Erythroblast (primary cell): Measurements from ENCODE around the gene MOV10L1.

Experiments used
- DNase-seq, 2 experiments: peaks; one replicate each; lab custom pipeline; 2025; lab: John Stamatoyannopoulos, UW
- GATA1 ChIP-seq: IDR thresholded peaks from 2 replicates; pipeline ENCODE4 v1.6.1; 2011; ENCODE audit warnings: low read depth, mild to moderate bottlenecking, control low read depth, low read length, moderate library complexity
- POLR2A ChIP-seq: IDR thresholded peaks from 2 replicates; pipeline ENCODE4 v1.6.1; 2011; ENCODE audit warnings: mild to moderate bottlenecking, low read length

Gene MOV10L1

DNA sequence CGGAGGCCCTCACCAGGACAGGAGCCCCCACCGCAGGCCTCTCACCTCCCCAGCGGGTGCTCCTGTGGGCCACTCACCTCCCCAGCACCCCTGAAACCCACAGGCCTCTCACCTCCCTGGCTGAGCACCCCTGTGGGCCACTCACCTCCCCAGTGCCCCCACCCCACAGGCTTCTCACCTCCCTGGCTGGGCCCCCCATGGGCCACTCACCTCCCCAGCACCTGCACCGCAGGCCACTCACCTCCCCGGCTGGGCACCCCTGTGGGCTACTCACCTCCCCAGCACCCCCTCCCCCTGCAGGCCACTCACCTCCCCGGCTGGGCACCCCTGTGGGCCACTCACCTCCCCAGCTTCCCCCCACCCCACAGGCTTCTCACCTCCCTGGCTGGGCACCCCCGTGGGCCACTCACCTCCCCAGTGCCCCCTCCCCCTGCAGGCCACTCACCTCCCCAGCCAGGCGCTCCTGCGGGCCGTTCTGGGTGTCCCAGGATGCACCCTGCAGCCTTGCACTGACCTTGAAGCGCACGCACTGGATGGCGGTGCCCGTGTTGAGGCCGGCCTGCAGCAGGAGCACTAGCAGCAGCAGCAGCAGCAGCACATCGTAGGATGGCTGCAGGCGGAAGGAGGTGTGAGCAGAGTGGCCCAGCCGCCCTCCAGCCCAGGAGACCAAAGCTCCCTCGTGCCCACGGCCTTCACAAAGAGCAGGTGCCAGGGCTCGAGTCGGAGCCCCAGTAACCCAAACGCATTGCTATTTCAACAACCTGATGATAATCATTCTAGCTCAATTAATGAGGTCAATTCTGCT is 26.0 kb upstream of the MOV10L1 start:
- DNase-seq = no peak

DNA sequence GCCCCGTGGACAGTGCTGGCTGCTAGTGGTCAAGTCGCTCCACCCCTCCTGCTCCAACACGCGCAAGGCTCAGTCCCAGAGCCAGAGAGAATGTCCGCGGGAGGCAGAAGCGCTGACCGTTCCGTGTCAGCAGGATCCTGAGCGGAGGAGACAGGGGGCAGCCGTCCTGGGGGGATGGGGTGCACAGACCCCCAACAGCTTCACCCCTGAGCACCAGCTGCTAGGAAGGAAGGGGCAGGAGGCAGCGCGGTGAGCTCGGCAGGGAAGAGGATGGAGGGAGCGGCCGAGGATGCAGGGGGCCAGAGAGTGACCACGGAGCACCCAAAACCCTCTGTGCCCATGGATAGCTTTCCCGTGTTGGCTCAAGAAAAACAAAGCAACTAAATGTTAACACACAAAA is 25.4 kb upstream of the MOV10L1 start:
- DNase-seq = no peak
- TF ChIP-seq POLR2A = no peak
- no peak for TF ChIP-seq GATA1

More for the DNA sequence above, 26.0 kb upstream of the MOV10L1 start:
- TF ChIP-seq GATA1 = no peak
- TF ChIP-seq POLR2A = no peak

DNA sequence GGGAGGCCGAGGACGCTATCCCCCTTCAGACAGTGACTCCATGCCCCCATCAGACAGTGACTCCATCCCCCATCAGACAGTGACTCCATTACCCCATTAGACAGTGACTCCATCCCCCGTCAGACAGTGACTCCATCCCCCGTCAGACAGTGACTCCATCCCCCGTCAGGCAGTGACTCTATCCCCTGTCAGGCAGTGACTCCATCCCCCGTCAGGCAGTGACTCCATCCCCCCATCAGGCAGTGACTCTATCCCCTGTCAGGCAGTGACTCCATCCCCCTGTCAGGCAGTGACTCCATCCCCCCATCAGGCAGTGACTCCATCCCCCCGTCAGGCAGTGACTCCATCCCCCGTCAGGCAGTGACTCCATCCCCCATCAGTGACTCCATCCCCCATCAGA is 22.6 kb upstream of the MOV10L1 start:
- no peak for DNase-seq
- TF ChIP-seq POLR2A = no peak
- no peak for TF ChIP-seq GATA1

DNA sequence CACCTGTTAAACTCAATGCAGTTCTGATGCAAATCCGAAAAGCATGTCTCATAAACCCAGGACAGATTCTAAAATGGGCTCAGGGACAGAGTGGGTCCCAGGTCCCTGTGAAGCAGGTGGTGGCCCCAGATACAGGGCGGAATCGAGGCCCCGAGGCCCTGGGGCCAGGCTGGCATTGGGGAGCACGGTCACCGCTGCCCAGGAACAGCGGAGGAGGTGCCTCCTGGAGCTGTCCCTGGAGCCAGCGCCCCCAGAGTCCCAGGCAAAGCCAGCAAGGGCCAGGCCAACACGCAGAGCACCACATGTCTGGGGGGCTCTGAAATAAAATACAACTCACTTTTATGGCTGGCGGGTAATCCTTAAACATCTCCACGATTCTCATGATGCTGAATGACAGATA is 21.7 kb upstream of the MOV10L1 start:
- no peak for TF ChIP-seq GATA1
- no peak for DNase-seq

DNA sequence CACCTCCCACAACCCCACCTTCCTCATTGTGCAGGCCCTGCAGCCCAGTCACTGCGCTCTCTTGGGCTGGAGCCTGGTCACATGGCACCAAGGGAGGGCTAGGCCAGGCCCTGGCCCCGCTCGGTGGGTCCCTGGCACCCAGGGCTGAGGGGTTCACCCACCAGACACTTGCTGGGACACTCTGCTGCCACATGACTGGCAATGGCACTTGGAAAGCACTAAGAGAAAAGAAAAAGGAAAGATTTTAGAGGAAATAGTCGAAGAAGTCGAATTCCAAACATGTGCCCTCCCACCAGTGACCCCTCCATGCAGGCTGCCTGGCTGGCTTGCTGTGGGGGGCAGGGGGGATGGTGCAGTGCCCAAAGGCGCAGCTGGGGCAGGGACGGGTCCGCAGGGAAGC is 19.4 kb upstream of the MOV10L1 start:
- TF ChIP-seq POLR2A (no peak), GATA1 (no peak)
- DNase-seq = no peak

DNA sequence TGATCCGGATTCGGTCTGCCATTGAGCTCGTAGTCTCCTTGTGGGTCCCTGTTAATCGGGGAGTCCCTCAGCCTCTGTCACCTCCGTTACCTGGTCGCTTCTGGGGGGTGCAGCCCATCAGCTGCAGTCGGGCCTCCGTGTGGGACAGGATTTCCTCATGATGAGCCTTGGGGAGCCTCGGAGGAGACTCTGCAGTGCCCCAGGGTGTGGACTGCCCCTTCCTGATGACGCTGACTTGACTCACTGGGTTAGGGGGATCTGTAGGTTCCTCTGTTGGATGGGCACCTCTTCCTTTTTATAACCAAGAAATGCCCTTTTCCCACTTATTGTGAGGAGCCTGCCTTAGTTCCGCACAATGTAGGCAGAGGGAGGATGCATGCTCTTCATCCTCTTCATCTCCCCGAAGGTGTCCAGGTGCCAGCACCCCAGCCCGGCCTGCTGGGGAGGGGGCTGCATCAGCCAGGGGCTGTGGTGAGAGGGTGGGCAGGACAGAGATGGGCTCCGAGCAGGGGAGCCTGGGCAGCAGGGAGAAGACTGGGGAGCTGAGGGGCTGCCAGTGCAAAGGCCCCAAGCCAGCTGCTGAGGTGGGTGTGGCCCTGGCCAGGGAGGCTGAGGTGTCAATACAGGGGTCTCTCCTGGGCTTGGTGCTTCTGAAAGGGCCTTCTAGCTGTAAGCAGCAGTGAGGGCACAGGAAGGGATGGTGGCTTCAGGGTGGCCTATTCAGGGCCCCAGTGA is 18.2 kb upstream of the MOV10L1 start:
- no peak for DNase-seq
- TF ChIP-seq GATA1 (no peak), POLR2A (no peak)

DNA sequence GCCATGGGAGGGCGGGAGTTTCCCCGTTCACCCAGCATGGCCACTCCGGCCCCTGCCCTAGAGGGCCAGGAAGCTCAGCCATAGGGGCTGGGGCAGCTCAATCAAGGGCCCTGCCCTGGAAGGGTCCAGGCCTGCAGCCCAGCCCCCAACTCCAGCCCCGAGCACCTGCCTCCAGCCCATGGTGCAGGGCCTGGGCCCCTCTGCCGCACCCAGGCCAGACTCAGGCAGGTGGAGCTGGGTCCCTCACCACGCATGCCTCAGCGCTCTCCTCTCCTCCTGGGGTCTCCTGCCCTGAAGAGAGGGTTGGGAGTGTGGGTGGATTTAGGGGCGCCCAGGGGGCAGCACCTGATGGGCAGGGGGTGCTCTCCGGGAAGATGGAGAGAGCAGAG is 17.6 kb upstream of the MOV10L1 start:
- no peak for DNase-seq
- no peak for TF ChIP-seq GATA1
- TF ChIP-seq POLR2A = no peak

DNA sequence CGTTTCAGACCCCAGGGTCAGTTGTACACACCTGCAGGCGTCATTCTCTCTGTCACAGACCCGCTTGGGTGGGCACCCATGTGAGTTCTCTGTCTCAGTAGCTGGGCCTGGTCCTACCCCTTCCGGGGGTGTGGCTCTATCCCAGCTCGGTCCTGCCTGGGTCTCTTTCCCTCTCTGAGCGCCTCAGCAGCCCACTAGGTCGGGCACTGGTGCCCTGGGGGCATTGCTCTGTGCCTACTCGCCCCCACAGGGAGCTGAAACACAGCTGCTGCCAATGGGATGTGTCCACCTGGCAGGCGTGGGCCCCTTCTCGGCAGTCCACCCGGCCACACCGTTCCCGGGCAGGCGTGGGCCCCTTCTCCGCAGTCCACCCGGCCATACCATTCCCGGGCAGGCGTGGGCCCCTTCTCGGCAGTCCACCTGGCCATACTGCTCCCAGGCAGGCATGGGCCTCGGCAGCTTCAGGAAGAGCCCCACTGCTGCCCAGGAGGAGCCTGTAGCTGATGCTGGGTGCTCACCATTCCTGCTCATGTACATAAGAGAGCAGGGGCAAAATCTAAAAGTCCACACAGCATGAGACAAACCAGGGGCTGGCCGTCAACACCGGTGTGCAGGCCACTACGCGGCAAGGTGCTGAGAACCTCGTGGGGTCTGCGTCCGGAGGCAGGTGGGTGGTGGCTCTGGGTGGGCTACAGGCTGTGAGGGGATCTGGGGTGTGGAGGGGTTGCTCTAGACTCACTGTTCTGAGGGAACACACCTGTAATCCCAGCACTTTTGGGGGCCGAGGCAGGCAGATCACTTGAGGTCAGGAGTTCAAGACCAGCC is 16.9 kb upstream of the MOV10L1 start:
- DNase-seq = no peak
- TF ChIP-seq GATA1 (no peak), POLR2A (no peak)

DNA sequence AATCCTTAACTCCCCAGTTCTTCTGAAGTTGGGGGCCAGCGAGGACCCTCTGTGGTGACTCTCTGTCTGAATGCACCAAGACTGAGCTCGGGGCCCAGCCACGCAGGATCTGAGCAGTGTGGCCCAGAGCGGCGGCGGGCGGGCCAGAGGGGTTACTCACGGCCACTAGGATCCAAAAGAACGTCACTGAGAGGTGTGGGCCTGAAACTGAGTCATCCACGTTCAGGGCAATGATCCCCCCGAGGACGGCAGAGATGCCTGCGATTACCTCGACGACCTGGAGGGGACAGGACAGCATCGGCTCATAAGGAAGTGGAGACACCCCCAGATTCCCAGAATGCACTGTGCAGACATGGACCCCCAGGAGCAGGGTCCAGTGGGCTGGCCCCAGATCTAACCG is 15.8 kb upstream of the MOV10L1 start:
- TF ChIP-seq POLR2A (no peak), GATA1 (no peak)
- no peak for DNase-seq

DNA sequence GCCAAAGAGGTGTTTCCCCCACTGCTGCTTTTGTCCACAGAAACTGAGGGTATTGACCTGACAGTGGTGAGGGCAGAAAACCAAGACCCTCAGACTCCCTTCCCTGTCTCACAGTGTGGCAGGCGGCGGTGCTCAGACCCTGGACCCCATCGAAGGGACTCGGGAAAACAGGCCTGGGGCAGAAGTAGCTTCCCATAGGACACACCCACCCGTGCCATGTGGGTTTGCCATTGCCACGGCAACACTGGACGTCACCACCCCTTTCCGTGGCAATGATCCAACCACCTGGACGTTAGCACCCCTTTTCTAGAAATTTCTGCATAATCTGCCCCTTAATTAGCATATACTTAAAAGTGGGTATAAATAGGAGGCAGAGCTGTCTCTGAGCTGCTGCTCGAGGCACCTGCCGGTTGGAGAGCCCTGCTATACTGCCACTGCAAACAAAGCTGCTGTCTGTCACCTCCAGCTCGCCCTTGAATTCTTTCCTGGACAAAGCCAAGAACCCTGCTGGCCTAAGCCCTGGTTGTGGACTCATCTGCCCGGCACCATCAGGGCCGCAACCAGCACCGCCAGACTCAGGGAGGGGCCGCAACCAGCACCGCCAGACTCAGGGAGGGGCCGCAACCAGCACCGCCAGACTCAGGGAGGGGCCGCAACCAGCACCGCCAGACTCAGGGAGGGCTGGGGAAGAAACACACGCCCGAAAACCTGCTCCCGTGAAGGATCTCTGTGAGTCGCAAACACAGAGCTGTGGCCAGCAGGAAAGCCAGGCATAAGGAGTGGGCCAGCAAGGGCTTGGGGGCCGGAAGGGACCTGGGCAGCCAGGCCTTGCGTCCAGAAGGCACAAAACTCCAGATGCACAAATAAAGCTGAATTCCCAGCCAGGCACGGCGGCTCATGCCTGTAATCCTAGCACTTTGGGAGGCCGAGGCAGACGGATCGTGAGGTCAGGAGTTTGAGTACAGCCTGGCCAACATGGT is 15.0 kb upstream of the MOV10L1 start:
- DNase-seq = no peak
- TF ChIP-seq GATA1 = no peak
- no peak for TF ChIP-seq POLR2A

DNA sequence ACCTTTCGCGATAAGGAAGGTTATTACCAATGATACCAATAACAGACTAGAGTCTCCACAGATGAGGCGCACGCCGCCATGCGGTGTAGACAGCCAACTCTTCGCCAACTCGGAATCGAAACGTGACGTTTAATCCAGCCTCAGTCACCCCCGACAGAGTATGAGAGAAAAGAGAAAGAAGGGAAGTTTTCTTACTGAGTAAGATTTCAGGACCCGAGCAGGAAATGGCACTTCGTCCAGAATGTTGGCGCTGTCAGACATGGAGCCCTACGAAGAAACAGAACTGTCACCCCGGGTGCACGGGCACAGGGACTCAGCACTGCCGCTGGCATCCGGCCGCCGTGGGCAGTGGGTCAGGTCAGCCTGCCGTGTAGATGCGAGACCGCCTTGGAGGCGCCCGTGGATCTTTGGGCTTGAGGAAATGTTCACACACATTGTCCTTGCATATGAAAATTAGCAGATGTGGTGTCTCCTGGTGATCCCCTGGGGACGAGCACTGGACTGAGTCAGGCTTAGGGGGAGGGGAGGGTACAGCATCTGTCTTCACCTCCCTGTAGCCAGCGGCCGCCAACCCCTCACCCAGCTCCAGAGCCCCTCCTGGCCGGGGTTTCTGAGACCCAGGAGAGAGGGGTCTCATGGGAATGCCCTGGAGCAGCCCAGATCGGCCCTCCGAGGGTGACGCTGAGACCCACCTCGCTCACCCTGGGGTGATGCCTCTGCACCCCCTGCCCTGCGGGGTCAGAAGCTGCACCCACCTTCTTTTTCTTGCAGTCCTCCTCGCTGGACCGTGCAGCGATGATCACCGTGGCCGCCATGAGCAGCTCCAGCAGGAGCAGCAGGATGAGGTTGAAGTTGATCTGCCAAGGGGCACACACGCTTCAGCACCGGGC is 12.9 kb upstream of the MOV10L1 start:
- no peak for DNase-seq
- no peak for TF ChIP-seq GATA1
- no peak for TF ChIP-seq POLR2A

DNA sequence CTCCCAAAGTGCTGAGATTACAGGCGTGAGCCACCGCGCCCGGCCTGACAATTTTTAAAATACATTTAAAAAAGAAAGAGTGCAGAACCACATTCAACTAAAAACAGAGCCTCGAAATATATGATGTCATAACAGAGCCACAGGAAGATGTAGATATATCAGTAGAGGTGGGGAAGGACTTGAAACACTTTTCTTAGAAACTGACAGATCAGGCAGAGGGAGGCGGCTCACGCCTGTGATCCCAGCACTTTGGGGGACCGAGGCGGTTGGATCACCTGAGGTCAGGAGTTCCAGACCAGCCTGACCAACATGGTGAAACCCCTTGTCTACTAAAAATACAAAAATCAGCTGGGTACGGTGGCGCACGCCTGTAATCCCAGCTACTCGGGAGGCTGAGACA is 11.6 kb upstream of the MOV10L1 start:
- TF ChIP-seq GATA1 = no peak
- no peak for TF ChIP-seq POLR2A
- DNase-seq = no peak
